Endodermal cell (in vitro differentiated cells): ENCODE results near the gene ANAPC5. TPM values are rescaled to one million over a fixed set of nuclear protein-coding genes. Genes with fewer than 3 reads are reported as not detected.

Experiments used
- DNase-seq: peaks from one replicate; pipeline ENCODE4 v3.0.0-alpha.2; 2017
- H3K27ac ChIP-seq: 2 replicates; pipeline ENCODE4 v1.5.1; 2013; ENCODE audit warnings: mild to moderate bottlenecking, low read depth, low read length, moderate library complexity
- H3K27me3 ChIP-seq: 2 replicates; pipeline ENCODE4 v1.6.1; 2013; ENCODE audit warnings: mild to moderate bottlenecking, low read length, moderate library complexity; ENCODE audit not compliant: insufficient read depth, control insufficient read depth, poor library complexity, severe bottlenecking
- H3K36me3 ChIP-seq: 2 replicates; pipeline ENCODE4 v1.7.0; 2013; ENCODE audit warnings: mild to moderate bottlenecking, low read length, moderate library complexity; ENCODE audit not compliant: control insufficient read depth, insufficient read depth
- H3K4me1 ChIP-seq: one replicate; pipeline ENCODE4 v1.7.0; 2013; ENCODE audit warnings: low read length; ENCODE audit not compliant: control insufficient read depth, insufficient read depth
- H3K4me3 ChIP-seq: 2 replicates; pipeline ENCODE4 v1.5.1; 2013; ENCODE audit warnings: mild to moderate bottlenecking, low read length, moderate library complexity
- H3K9ac ChIP-seq: 2 replicates; pipeline ENCODE4 v1.6.1; 2013; ENCODE audit warnings: mild to moderate bottlenecking, low read length, moderate library complexity; ENCODE audit not compliant: poor library complexity, severe bottlenecking; ENCODE audit errors: extremely low read depth
- H3K9me3 ChIP-seq: 2 replicates; pipeline ENCODE4 v1.6.1; 2013; ENCODE audit warnings: mild to moderate bottlenecking, low read length, moderate library complexity; ENCODE audit not compliant: control insufficient read depth
- H3K27ac Mint-ChIP-seq: 2 replicates; pipeline ENCODE4 v1.8.0; 2020; ENCODE audit warnings: mixed read lengths
- H3K27me3 Mint-ChIP-seq: 2 replicates; pipeline ENCODE4 v1.8.0; 2021; ENCODE audit warnings: mild to moderate bottlenecking, mixed read lengths; ENCODE audit not compliant: insufficient read depth
- H3K36me3 Mint-ChIP-seq: 2 replicates; pipeline ENCODE4 v1.8.0; 2020; ENCODE audit warnings: low read depth, mixed read lengths
- H3K4me1 Mint-ChIP-seq: 2 replicates; pipeline ENCODE4 v1.8.0; 2020; ENCODE audit warnings: mixed read lengths
- H3K4me3 Mint-ChIP-seq: 2 replicates; pipeline ENCODE4 v1.8.0; 2020; ENCODE audit warnings: mild to moderate bottlenecking, moderate library complexity, mixed read lengths
- H3K9me3 Mint-ChIP-seq: 2 replicates; pipeline ENCODE4 v1.8.0; 2020; ENCODE audit warnings: mild to moderate bottlenecking, mixed read lengths
- WGBS, 2 experiments: methylation state at CpG; one replicate each; pipeline versions ENCODE4 v1.1.5 to v1.1.7; 2013; ENCODE audit warnings: missing lambda C conversion rate in 2 of 2, mixed read lengths in 1 of 2; ENCODE audit not compliant: insufficient coverage in 1 of 2, insufficient read length in 1 of 2; 5-methylcytosine and 5-hydroxymethylcytosine counted together
- total RNA-seq, 2 donors: library from RNA; stranded (reverse); fragmentation: NEBNext Ultra II Directional in 1 of 2; extraction: Animal tissue kit (Norgen Biotek cat#: 25700) in 1 of 2; gene quantifications; 2 replicates in 1 of 2; 3 replicates in 1 of 2; pipeline ENCODE4 v1.2.1, GENCODE V29; 2021
- TF ChIP-seq, protein P1 (sequence below): fragments of 200-600 bp; sonication (generic); conservative IDR thresholded peaks from 2 replicates; pipeline ENCODE4 v1.5.0; 2021; ENCODE audit warnings: antibody characterized with exemption, mild to moderate bottlenecking

Gene ANAPC5
- total RNA-seq, 2 donors from 2014 or later, result 87.7 to 111 TPM

DNA sequence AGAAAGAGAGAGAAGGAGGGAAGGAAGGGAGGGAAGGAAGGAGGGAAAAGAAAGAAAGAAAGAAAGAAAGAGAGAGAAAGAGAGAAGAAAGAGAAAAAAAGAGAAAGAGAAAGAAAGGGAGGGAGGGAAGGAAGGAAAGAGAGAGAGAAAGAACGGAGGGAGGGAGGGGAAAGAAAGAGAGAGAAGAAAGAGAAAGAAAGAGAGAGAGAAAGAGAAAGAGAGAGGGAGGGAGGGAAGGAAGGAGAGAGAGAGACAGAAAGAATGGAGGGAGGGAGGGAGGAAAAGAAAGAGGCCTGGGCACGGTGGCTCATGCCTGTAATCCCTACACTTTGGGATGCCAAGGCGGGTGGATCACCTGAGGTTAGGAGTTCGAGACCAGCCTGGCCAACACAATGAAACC is 5.1 kb upstream of the ANAPC5 start:
- no peak overlapping the region for H3K27ac Mint-ChIP-seq
- Histone ChIP-seq H3K4me3 (no peak overlapping the region), H3K27ac (no peak overlapping the region), H3K9me3 (no peaks in the 10 kb centered on the region), H3K4me1 (no peaks in the 10 kb centered on the region), H3K9ac (no peak overlapping the region), H3K36me3 (no peaks in the 10 kb centered on the region), H3K27me3 (no peaks in the 10 kb centered on the region)
- 70 to 92% methylated on average over 1 to 4 of the region's 4 CpGs for WGBS, 2 experiments
- DNase-seq, result no peak
- TF ChIP-seq, protein P1, sequence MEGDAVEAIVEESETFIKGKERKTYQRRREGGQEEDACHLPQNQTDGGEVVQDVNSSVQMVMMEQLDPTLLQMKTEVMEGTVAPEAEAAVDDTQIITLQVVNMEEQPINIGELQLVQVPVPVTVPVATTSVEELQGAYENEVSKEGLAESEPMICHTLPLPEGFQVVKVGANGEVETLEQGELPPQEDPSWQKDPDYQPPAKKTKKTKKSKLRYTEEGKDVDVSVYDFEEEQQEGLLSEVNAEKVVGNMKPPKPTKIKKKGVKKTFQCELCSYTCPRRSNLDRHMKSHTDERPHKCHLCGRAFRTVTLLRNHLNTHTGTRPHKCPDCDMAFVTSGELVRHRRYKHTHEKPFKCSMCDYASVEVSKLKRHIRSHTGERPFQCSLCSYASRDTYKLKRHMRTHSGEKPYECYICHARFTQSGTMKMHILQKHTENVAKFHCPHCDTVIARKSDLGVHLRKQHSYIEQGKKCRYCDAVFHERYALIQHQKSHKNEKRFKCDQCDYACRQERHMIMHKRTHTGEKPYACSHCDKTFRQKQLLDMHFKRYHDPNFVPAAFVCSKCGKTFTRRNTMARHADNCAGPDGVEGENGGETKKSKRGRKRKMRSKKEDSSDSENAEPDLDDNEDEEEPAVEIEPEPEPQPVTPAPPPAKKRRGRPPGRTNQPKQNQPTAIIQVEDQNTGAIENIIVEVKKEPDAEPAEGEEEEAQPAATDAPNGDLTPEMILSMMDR, result no peak
- H3K4me3 Mint-ChIP-seq, result no peak overlapping the region
- no peaks in the 10 kb centered on the region for H3K9me3 Mint-ChIP-seq
- no peaks in the 10 kb centered on the region for H3K27me3 Mint-ChIP-seq
- H3K36me3 Mint-ChIP-seq, result no peaks in the 10 kb centered on the region
- H3K4me1 Mint-ChIP-seq, result peaks cover 5% of the 10 kb centered on the region

DNA sequence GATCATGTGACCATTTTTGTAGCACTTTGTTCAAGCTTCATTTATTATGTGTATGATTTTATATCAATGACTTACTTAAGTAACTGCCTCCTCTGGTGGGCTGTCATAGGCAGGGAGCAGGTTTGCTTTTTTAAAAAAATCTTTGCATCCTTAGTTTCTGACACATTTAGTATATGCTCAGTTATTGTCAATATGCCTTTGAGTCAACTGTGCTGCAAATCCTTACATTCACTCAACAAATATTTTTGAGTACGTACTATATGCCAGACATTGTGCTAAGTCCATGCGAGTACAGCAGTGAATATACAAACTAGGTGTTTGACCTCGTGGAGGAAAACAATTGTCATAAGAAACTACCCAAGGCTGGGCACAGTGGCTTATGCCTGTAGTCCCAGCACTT is 4.4 kb upstream of the ANAPC5 start:
- Histone ChIP-seq H3K4me3 (no peak overlapping the region), H3K27ac (no peak overlapping the region), H3K36me3 (no peaks in the 10 kb centered on the region), H3K9me3 (no peaks in the 10 kb centered on the region), H3K4me1 (no peaks in the 10 kb centered on the region), H3K27me3 (no peaks in the 10 kb centered on the region), H3K9ac (no peak overlapping the region)
- Mint-ChIP-seq H3K4me3 (no peak overlapping the region), H3K9me3 (no peaks in the 10 kb centered on the region), H3K4me1 (peaks cover 5% of the 10 kb centered on the region), H3K27ac (no peak overlapping the region), H3K27me3 (no peaks in the 10 kb centered on the region), H3K36me3 (no peaks in the 10 kb centered on the region)
- no peak for DNase-seq
- WGBS, 2 experiments, result 79 to 92% methylated on average over 3 of the region's 3 CpGs
- TF ChIP-seq, protein P1, result no peak

DNA sequence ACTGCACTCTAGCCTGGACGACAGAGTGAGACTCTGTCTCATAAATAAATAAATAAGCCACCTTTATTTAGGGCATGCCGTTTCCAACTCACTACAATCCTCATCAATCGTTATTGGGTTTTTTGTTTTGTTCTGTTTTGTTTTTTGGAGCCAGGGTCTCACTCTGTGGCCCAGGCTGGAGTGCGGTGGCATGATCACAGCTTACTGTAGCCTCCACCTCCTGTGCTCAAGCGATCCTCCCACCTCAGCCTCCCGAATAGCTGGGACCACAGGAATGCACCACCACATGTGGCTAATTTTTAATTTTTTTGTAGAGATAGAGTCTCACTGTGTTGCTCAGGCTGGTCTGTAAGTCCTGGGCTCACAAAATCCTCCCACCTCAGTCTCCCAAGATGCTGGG is 3.6 kb upstream of the ANAPC5 start:
- no peaks in the 10 kb centered on the region for H3K4me1 ChIP-seq
- H3K36me3 ChIP-seq, result no peaks in the 10 kb centered on the region
- DNase-seq, result no peak
- H3K9ac ChIP-seq, result no peak overlapping the region
- TF ChIP-seq, protein P1, result no peak
- Mint-ChIP-seq H3K4me3 (no peak overlapping the region), H3K27me3 (no peaks in the 10 kb centered on the region), H3K4me1 (peaks cover 5% of the 10 kb centered on the region), H3K9me3 (no peaks in the 10 kb centered on the region), H3K36me3 (no peaks in the 10 kb centered on the region), H3K27ac (no peak overlapping the region)
- H3K27me3 ChIP-seq, result no peaks in the 10 kb centered on the region
- H3K4me3 ChIP-seq, result no peak overlapping the region
- no peak overlapping the region for H3K27ac ChIP-seq
- 92 to 100% methylated on average over 3 to 4 of the region's 6 CpGs for WGBS, 2 experiments
- H3K9me3 ChIP-seq, result no peaks in the 10 kb centered on the region
